Ascending aorta (tissue), 2 donors: ENCODE data around the gene DYNLRB1. TPM values are rescaled to one million over a fixed set of nuclear protein-coding genes. Genes with fewer than 3 reads are reported as not detected.

ENCODE experiments used
- DNase-seq, 2 donors: peaks; one replicate each; pipeline ENCODE4 v3.0.0-alpha.2; 2019; ENCODE audit warnings: low spot score in 2 of 2
- H3K27ac ChIP-seq, 2 donors: fragments of 200-600 bp; sonication (generic); one replicate each; pipeline ENCODE4 v1.5.1; 2016 to 2017; ENCODE audit warnings: mild to moderate bottlenecking in 1 of 2
- H3K27me3 ChIP-seq: fragments of 200-600 bp; sonication (generic); one replicate; pipeline ENCODE4 v1.5.1; 2017
- H3K36me3 ChIP-seq, 2 donors: fragments of 200-600 bp; sonication (generic); one replicate each; pipeline ENCODE4 v1.5.1; 2016
- H3K4me1 ChIP-seq, 2 donors: fragments of 200-600 bp; sonication (generic); one replicate each; pipeline ENCODE4 v1.5.1; 2016 to 2017; ENCODE audit warnings: mild to moderate bottlenecking in 1 of 2
- H3K4me3 ChIP-seq, 2 donors: fragments of 200-600 bp; sonication (generic); one replicate each; pipeline ENCODE4 v1.5.1; 2016 to 2017; ENCODE audit warnings: mild to moderate bottlenecking in 1 of 2
- H3K9me3 ChIP-seq, 2 donors: fragments of 200-600 bp; sonication (generic); one replicate each; pipeline ENCODE4 v1.5.1; 2016
- intact Hi-C: fragments of 100-400 bp; cut with DNase I; formaldehyde crosslinking; loops from one replicate; pipeline ENCODE4 v1.15.1; 2023
- total RNA-seq: library from RNA; depleted of rRNA; stranded (reverse); fragments of >200 nt; gene quantifications from one replicate; pipeline ENCODE4 v1.1.0, GENCODE V29; 2016
- TF ChIP-seq, protein P1 (sequence below), 3 experiments: fragments of 200-600 bp in 2 of 3; fragments of 450-650 bp in 1 of 3; sonication (generic) in 2 of 3; IDR thresholded peaks; one replicate each; pipeline ENCODE4 v1.5.1; 2016 to 2019; ENCODE audit warnings: antibody characterized with exemption in 3 of 3, mild to moderate bottlenecking in 1 of 3, moderate library complexity in 1 of 3

The DYNLRB1 gene
- total RNA-seq, 1 donor from 2014 or later: 148 TPM

- Histone ChIP-seq H3K4me3 (no peak overlapping the region), H3K9me3 (no peaks in the 10 kb centered on the region), H3K27ac (no peak overlapping the region), H3K27me3 (no peaks in the 10 kb centered on the region), H3K36me3 (peaks cover 39 to 46% of the 10 kb centered on the region in 2 donors), H3K4me1 (no peaks in the 10 kb centered on the region)
- DNase-seq: no peak
- intact Hi-C loops: no loop called here
- TF ChIP-seq, protein P1, sequence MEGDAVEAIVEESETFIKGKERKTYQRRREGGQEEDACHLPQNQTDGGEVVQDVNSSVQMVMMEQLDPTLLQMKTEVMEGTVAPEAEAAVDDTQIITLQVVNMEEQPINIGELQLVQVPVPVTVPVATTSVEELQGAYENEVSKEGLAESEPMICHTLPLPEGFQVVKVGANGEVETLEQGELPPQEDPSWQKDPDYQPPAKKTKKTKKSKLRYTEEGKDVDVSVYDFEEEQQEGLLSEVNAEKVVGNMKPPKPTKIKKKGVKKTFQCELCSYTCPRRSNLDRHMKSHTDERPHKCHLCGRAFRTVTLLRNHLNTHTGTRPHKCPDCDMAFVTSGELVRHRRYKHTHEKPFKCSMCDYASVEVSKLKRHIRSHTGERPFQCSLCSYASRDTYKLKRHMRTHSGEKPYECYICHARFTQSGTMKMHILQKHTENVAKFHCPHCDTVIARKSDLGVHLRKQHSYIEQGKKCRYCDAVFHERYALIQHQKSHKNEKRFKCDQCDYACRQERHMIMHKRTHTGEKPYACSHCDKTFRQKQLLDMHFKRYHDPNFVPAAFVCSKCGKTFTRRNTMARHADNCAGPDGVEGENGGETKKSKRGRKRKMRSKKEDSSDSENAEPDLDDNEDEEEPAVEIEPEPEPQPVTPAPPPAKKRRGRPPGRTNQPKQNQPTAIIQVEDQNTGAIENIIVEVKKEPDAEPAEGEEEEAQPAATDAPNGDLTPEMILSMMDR (IDR thresholded peaks at IDR 0.05): no peak
Measured at GRCh38 chr20:34541917-34542316, 25.7 kb downstream of the DYNLRB1 start.

DNA sequence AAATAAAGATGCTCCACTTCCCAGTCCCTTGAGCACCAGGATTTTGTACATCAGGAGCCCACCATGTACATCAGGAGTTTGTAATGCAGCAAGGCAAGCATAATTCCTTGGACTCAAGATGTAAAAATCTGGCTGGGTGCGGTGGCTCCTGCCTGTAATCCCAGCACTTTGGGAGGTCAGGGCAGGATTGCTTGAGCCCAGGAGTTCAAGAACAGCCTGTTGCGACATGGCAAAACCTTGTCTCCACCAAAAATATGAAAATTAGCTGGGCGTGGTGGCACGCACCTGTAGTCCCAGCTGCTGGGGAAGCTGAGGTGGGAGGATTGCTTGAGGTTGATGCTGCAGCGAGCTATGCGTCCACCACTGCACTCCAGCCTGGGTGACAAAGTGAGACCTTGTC is 26.2 kb downstream of the DYNLRB1 start:
- peaks cover 34 to 41% of the 10 kb centered on the region in 2 donors for H3K36me3 ChIP-seq
- H3K4me3 ChIP-seq: no peak overlapping the region
- H3K27ac ChIP-seq: no peak overlapping the region
- H3K4me1 ChIP-seq: no peaks in the 10 kb centered on the region
- no peaks in the 10 kb centered on the region for H3K27me3 ChIP-seq
- H3K9me3 ChIP-seq: no peaks in the 10 kb centered on the region
- TF ChIP-seq, protein P1 (IDR thresholded peaks at IDR 0.05): no peak
- intact Hi-C loops: no loop called here
- DNase-seq: no peak

GRCh38 chr20:34543463-34544056 is 27.3 kb downstream of the DYNLRB1 start:
- TF ChIP-seq, protein P1 (IDR thresholded peaks at IDR 0.05): no peak
- Histone ChIP-seq H3K4me3 (no peak overlapping the region), H3K4me1 (no peaks in the 10 kb centered on the region), H3K9me3 (no peaks in the 10 kb centered on the region), H3K36me3 (peaks cover 28 to 37% of the 10 kb centered on the region in 2 donors), H3K27ac (no peak overlapping the region), H3K27me3 (no peaks in the 10 kb centered on the region)
- intact Hi-C loops: no loop called here
- DNase-seq: no peak

- Histone ChIP-seq H3K4me1 (no peaks in the 10 kb centered on the region), H3K27ac (no peak overlapping the region), H3K36me3 (peaks cover 24 to 33% of the 10 kb centered on the region in 2 donors), H3K27me3 (no peaks in the 10 kb centered on the region), H3K9me3 (no peaks in the 10 kb centered on the region), H3K4me3 (no peak overlapping the region)
- TF ChIP-seq, protein P1 (IDR thresholded peaks at IDR 0.05): no peak
- intact Hi-C loops: no loop called here
- no peak for DNase-seq
Measured at GRCh38 chr20:34544109-34544796, 28.0 kb downstream of the DYNLRB1 start.

DNA sequence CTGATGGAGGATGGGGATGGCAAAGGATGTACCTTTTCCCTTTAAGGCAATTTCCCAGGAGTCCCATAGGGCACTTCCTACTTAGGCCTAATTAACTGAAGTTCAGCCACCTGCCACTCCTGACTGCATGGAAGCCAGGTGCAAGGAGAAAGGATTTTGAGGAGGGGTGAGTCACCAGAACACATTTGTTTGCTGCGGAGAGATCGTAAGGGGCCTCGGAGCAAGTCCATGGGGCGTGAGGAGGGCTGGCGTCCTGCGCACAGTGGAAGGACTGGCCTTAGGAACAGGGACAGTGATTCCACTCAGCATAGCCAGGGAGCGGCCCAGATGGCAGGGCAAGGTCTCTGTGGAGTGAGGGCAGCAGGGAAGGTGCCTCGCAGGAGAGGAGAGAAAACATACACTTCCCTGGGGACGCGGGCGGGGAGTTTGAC is 30.5 kb downstream of the DYNLRB1 start:
- Histone ChIP-seq H3K4me1 (no peaks in the 10 kb centered on the region), H3K27me3 (no peaks in the 10 kb centered on the region), H3K9me3 (no peaks in the 10 kb centered on the region), H3K4me3 (no peak overlapping the region), H3K36me3 (peaks cover 0 to 9% of the 10 kb centered on the region in 2 donors), H3K27ac (no peak overlapping the region)
- DNase-seq: no peak
- TF ChIP-seq, protein P1 (IDR thresholded peaks at IDR 0.05): no peak
- intact Hi-C loops: no loop called here
